HG03442 (cell line): ENCODE measurements around the gene PLSCR5.
A peak's percentile ranks its signal among the peaks of the same experiment; 100 is the strongest.

Experiments
- ATAC-seq: cut with Tn5 transposase; IDR thresholded peaks from one replicate; pipeline ENCODE4 v1.9.1; 2021; ENCODE audit warnings: mild to moderate bottlenecking, moderate library complexity; ENCODE audit not compliant: unreplicated experiment

The PLSCR5 gene

GRCh38 chr3:146589899-146590508 is 15.1 kb downstream of the PLSCR5 start:
- peak; percentile 62 for ATAC-seq

- no peak for ATAC-seq
Measured at GRCh38 chr3:146585156-146585555, 20.0 kb downstream of the PLSCR5 start.

GRCh38 chr3:146581951-146582467 is 23.1 kb downstream of the PLSCR5 start:
- peak; percentile 40 for ATAC-seq

GRCh38 chr3:146581080-146581601 is 24.0 kb downstream of the PLSCR5 start:
- no peak for ATAC-seq

- peak; percentile 62 for ATAC-seq
Measured at GRCh38 chr3:146577662-146578061, 27.5 kb downstream of the PLSCR5 start.

- no peak for ATAC-seq
Measured at GRCh38 chr3:146575636-146576035, 29.5 kb downstream of the PLSCR5 start.

GRCh38 chr3:146574173-146574572 is 31.0 kb downstream of the PLSCR5 start:
- ATAC-seq: no peak

- no peak for ATAC-seq
Measured at GRCh38 chr3:146569314-146569713, 35.8 kb downstream of the PLSCR5 start.

- ATAC-seq: no peak
Measured at GRCh38 chr3:146566138-146566537, 39.0 kb downstream of the PLSCR5 start.

- ATAC-seq: no peak
Measured at GRCh38 chr3:146561879-146562278, 43.3 kb downstream of the PLSCR5 start.

GRCh38 chr3:146561463-146561862 is 43.7 kb downstream of the PLSCR5 start:
- ATAC-seq: no peak

GRCh38 chr3:146560678-146561077 is 44.5 kb downstream of the PLSCR5 start:
- ATAC-seq: no peak

- no peak for ATAC-seq
Measured at GRCh38 chr3:146559388-146559787, 45.8 kb downstream of the PLSCR5 start.

GRCh38 chr3:146558781-146559180 is 46.4 kb downstream of the PLSCR5 start:
- ATAC-seq: no peak

- ATAC-seq: no peak
Measured at GRCh38 chr3:146557745-146558144, 47.4 kb downstream of the PLSCR5 start.

- ATAC-seq: no peak
Measured at GRCh38 chr3:146555311-146555710, 49.8 kb downstream of the PLSCR5 start.

GRCh38 chr3:146554151-146554760 is 50.9 kb downstream of the PLSCR5 start:
- peak; percentile 34 for ATAC-seq

- peak; percentile 90 for ATAC-seq
Measured at GRCh38 chr3:146550743-146551510, 54.2 kb downstream of the PLSCR5 start.

- ATAC-seq: no peak
Measured at GRCh38 chr3:146550070-146550615, 55.0 kb downstream of the PLSCR5 start.

- ATAC-seq: no peak
Measured at GRCh38 chr3:146547235-146547835, 57.8 kb downstream of the PLSCR5 start.
